Thyroid gland (tissue), 4 donors: ENCODE data around the gene CUL1. TPM values are rescaled to one million over a fixed set of nuclear protein-coding genes. Genes with fewer than 3 reads are reported as not detected.

Experiments used
- DNase-seq, 2 donors: peaks; one replicate each; pipeline ENCODE4 v3.0.0-alpha.2; 2019
- H3K27ac ChIP-seq, 3 donors: fragments of 200-600 bp; sonication (generic); 1 replicate in 2 of 3; 2 replicates in 1 of 3; pipeline ENCODE4 v1.5.1; 2016 to 2019; ENCODE audit warnings: mild to moderate bottlenecking in 1 of 3, moderate library complexity in 1 of 3
- H3K27me3 ChIP-seq: fragments of 200-600 bp; sonication (generic); one replicate; pipeline ENCODE4 v1.5.1; 2019
- H3K36me3 ChIP-seq, 2 donors: fragments of 200-600 bp; sonication (generic); one replicate each; pipeline ENCODE4 v1.5.1; 2016 to 2019
- H3K4me1 ChIP-seq, 2 donors: fragments of 200-600 bp; sonication (generic); one replicate each; pipeline ENCODE4 v1.5.1; 2017 to 2019
- H3K4me3 ChIP-seq, 3 donors: fragments of 200-600 bp; sonication (generic); replicated peaks in 1 of 3; 1 replicate in 2 of 3; 2 replicates in 1 of 3; pipeline ENCODE4 v1.5.1; 2016; ENCODE audit warnings: mild to moderate bottlenecking in 1 of 3
- H3K9me3 ChIP-seq: fragments of 200-600 bp; sonication (generic); one replicate; pipeline ENCODE4 v1.5.1; 2017
- POLR2A ChIP-seq, 2 donors: fragments of 450-650 bp; IDR thresholded peaks; one replicate each; pipeline ENCODE4 v1.6.1; 2017; ENCODE audit warnings: antibody characterized with exemption in 2 of 2, mild to moderate bottlenecking in 2 of 2, moderate library complexity in 1 of 2
- WGBS, 2 donors: methylation state at CpG; one replicate each; pipeline ENCODE4 v1.1.5; 2017; 5-methylcytosine and 5-hydroxymethylcytosine counted together
- intact Hi-C: fragments of 100-400 bp; cut with DNase I; formaldehyde crosslinking; loops from one replicate; pipeline ENCODE4 v1.15.1; 2023
- total RNA-seq, 4 donors: library from RNA; depleted of rRNA; stranded (reverse); fragments of >200 nt; gene quantifications; one replicate each; pipeline ENCODE4 v1.2.3, GENCODE V29; 2016
- TF ChIP-seq, protein P1 (sequence below), 6 experiments: fragments of 200-600 bp in 3 of 6; fragments of 450-650 bp in 3 of 6; sonication (generic) in 3 of 6; IDR thresholded peaks; one replicate each; pipeline ENCODE4 v1.5.1; 2016 to 2019; ENCODE audit warnings: antibody characterized with exemption in 6 of 6, mild to moderate bottlenecking in 2 of 6, inconsistent platforms in 1 of 6, moderate library complexity in 1 of 6

CUL1 gene
- total RNA-seq, 4 donors from 2014 or later: 51.3 to 53.4 (median 52.9) TPM

GRCh38 chr7:148796841-148797240 is 98.1 kb downstream of the CUL1 start:
- 72 to 85% methylated on average over 6 to 10 of the region's 10 CpGs for WGBS, 2 donors
- TF ChIP-seq POLR2A (IDR thresholded peaks at IDR 0.05): no peak
- TF ChIP-seq, protein P1, sequence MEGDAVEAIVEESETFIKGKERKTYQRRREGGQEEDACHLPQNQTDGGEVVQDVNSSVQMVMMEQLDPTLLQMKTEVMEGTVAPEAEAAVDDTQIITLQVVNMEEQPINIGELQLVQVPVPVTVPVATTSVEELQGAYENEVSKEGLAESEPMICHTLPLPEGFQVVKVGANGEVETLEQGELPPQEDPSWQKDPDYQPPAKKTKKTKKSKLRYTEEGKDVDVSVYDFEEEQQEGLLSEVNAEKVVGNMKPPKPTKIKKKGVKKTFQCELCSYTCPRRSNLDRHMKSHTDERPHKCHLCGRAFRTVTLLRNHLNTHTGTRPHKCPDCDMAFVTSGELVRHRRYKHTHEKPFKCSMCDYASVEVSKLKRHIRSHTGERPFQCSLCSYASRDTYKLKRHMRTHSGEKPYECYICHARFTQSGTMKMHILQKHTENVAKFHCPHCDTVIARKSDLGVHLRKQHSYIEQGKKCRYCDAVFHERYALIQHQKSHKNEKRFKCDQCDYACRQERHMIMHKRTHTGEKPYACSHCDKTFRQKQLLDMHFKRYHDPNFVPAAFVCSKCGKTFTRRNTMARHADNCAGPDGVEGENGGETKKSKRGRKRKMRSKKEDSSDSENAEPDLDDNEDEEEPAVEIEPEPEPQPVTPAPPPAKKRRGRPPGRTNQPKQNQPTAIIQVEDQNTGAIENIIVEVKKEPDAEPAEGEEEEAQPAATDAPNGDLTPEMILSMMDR (IDR thresholded peaks at IDR 0.05): no peak
- no peak for DNase-seq
- Histone ChIP-seq H3K4me3 (no peak overlapping the region), H3K27me3 (no peaks in the 10 kb centered on the region), H3K9me3 (no peaks in the 10 kb centered on the region), H3K4me1 (no peaks in the 10 kb centered on the region), H3K27ac (no peak overlapping the region), H3K36me3 (peaks cover 65 to 68% of the 10 kb centered on the region in 2 donors)
- intact Hi-C loops: no loop called here

GRCh38 chr7:148799893-148800555 is 101.3 kb downstream of the CUL1 start:
- Histone ChIP-seq H3K4me1 (no peaks in the 10 kb centered on the region), H3K4me3 (no peak overlapping the region), H3K27ac (no peak overlapping the region), H3K36me3 (peaks cover 43 to 53% of the 10 kb centered on the region in 2 donors), H3K9me3 (no peaks in the 10 kb centered on the region), H3K27me3 (no peaks in the 10 kb centered on the region)
- no peak for TF ChIP-seq POLR2A (IDR thresholded peaks at IDR 0.05)
- TF ChIP-seq, protein P1 (IDR thresholded peaks at IDR 0.05): no peak
- DNase-seq: no peak
- WGBS, 2 donors: 78 to 82% methylated on average over 7 to 10 of the region's 10 CpGs
- intact Hi-C loops: no loop called here

- H3K27ac ChIP-seq: no peak overlapping the region
- no peak for DNase-seq
- no peak overlapping the region for H3K4me3 ChIP-seq
- TF ChIP-seq, protein P1 (IDR thresholded peaks at IDR 0.05): no peak
- TF ChIP-seq POLR2A (IDR thresholded peaks at IDR 0.05): no peak
- H3K4me1 ChIP-seq: no peaks in the 10 kb centered on the region
- H3K9me3 ChIP-seq: no peaks in the 10 kb centered on the region
- H3K36me3 ChIP-seq: peaks cover 40 to 51% of the 10 kb centered on the region in 2 donors
- 91 to 94% methylated on average over 13 of the region's 13 CpGs for WGBS, 2 donors
- H3K27me3 ChIP-seq: no peaks in the 10 kb centered on the region
- intact Hi-C loops: no loop called here
Measured at GRCh38 chr7:148800677-148801076, 102.0 kb downstream of the CUL1 start.

- 90 to 98% methylated on average over 10 of the region's 10 CpGs for WGBS, 2 donors
- Histone ChIP-seq H3K36me3 (peaks cover 35 to 44% of the 10 kb centered on the region in 2 donors), H3K9me3 (no peaks in the 10 kb centered on the region), H3K4me1 (no peaks in the 10 kb centered on the region), H3K27me3 (no peaks in the 10 kb centered on the region), H3K27ac (no peak overlapping the region), H3K4me3 (no peak overlapping the region)
- TF ChIP-seq POLR2A (IDR thresholded peaks at IDR 0.05): no peak
- TF ChIP-seq, protein P1 (IDR thresholded peaks at IDR 0.05): no peak
- DNase-seq: no peak
- intact Hi-C loops: no loop called here
Measured at GRCh38 chr7:148802101-148802493, 103.4 kb downstream of the CUL1 start.

GRCh38 chr7:148803094-148803493 is 104.4 kb downstream of the CUL1 start:
- 93 to 98% methylated on average over 5 of the region's 5 CpGs for WGBS, 2 donors
- Histone ChIP-seq H3K4me3 (no peak overlapping the region), H3K36me3 (peaks cover 35 to 41% of the 10 kb centered on the region in 2 donors), H3K9me3 (no peaks in the 10 kb centered on the region), H3K27ac (no peak overlapping the region), H3K4me1 (no peaks in the 10 kb centered on the region), H3K27me3 (no peaks in the 10 kb centered on the region)
- intact Hi-C loops: no loop called here
- TF ChIP-seq, protein P1 (IDR thresholded peaks at IDR 0.05): no peak
- no peak for DNase-seq
